NCI-H510A treated with DMSO at 0.1 percent for 48 hours (cell line): ENCODE results near the gene PHLDA1.
"Not testable (repeated sequence)": the region's sequence is repeated elsewhere in the genome, so short reads cannot be mapped to it uniquely, and the experiment has no call there.

ENCODE experiments used
- DNase-seq: peaks from one replicate; lab custom pipeline; 2025; lab: John Stamatoyannopoulos, UW

The PHLDA1 gene

DNA sequence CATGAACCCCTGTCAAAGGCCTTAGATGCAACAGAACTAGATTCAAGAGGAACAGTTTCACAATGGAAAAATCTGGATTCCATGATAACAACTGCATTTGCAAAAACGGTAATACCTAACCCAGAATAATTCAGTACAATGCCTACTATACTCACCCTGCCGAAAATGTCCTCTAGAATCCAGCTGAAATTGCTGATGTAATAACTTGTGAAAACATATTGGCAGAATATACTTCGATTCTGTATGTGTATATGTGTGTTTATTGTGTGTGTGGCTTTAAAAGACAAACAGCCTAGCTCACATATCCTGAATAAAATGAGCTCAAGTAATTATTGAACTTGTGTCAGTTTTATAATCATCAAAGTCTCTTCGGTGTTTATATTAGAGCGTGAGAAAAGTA lies 46.0 kb downstream of the PHLDA1 start:
- DNase-seq, result no peak

DNA sequence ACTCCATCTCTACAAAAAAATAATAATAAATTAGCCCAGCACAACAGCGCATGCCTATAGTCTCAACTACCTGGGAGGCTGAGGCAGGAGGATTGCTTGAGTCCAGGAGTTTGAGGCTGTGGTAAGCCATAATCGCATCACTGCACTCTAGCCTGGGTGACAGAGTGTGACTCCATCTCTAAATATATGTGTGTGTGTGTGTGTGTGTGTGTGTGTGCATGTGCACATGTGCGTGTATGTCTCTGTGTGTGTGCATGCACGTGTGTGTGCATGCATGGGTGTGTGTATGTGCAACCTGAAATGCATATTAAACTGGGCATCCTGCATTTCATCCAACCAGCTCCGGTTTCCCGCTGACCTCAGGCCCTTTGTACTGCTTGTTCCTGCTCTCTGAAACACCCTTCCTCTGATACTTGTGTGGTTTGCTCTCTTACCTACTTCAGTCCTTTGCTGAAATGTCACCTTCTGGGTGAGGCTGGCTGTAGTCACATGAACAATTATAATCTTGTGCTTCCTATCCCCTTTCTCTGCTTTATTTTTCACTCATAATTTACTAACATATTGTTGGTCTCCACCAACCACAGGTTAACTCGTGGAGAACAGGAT lies 46.9 kb downstream of the PHLDA1 start:
- no peak for DNase-seq

DNA sequence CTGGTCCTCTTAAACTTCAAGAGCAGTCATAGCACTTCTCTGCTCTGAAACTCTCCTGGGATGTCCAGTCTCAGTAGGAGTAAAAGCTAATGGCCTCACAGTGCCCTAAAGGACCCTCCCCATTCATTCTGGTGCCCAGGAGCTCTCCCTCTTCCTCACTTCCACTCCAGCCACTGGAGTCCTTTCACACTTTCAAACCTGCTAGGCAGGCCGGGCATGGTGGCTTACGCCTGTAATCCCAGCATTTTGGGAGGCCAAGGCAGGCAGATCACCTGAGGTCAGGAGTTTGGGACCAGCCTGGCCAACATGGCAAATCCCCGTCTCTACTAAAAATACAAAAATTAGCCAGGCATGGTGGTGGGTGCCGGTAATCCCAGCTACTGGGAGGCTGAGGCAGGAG lies 47.7 kb downstream of the PHLDA1 start:
- not testable (repeated sequence) for DNase-seq

DNA sequence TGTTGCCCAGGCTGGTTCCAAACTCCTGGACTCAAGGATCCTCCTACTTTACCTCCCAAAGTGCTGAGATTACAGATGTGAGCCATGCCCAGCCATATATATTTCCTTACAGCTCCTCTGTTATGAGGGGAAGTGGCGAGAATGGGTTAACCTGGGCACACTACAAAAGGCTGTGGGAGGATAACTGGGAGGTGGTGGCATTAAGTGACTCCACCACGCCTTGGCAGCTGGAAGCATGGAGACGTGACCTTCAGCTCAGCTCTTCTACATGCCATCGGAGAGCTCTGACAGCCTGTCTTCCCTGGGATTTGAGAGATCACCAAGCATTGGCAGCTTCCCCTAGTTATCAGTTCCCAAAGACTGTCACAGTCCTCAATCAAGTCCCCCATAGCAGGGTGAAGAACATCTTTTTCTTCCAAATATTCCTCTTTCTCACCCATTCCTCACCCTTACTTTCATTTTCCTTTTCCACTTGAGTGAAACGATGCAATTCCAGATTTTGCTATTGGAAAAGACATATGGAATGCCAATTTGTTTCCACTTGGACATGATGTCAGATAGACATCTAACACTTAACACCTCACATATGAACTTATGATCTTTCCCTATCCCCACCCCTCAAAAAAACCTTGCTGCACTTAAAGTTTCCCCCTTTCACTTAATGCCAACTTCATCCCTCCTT lies 48.5 kb downstream of the PHLDA1 start:
- DNase-seq, result no peak

DNA sequence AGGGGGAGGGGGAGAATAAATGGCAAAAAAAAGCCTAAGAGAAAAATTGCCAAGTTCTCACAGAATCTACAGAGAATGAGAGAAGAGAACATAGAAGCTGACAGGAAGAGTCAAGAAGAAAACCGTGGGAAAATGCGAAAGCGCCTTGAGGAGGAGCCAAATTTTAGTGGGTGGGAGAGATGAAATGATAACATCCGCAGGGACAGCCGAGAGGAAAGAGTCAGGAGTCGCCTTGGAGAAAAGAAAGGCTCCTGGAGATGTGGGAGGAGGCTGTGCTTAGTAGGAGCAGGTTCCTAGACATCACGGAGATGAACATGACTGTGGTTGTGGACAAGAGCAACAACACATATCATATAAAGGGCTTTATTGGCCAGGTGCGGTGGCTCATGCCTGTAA lies 49.4 kb downstream of the PHLDA1 start:
- no peak for DNase-seq

DNA sequence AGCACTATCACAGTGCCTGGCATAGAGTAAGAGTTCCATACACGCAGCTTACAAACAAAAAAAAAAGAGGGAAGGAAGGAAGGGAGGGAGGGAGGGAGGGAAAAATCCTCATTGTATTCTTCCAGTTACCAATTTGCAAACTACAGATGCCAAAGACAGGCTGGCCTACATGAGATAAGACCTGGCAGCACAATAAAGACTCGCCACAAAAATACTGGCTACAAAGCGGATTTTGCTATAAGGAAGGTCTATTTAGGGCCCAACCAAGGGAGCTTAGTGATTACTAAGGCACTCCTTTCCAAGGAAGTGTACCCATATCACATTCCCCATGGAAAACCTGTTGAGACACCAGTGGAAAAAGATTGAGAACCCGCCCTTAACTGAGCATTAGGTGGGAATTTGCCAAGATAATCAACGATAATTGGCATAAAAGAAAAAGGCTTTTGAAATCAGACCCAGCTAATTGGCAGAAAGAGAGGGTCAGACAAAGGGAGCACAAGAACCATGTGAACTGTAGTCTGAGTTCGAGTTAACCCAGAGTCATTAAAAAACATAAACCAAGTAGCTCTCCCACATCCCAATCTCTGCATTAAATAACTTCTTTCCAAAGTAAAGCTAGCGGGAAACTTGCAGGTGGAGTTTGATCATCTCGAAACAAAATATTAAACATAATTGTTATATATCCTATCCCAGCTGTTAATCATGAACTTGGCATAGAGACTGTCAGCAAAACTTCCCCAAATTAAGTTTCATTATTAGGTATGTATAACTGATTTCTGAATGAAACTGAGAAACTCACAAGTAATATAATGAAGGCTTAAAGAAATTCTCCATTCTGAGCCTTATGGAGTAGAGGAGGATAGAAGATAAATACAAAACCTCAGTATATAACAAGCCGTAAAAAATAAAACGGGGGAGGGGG lies 50.1 kb downstream of the PHLDA1 start:
- no peak for DNase-seq

DNA sequence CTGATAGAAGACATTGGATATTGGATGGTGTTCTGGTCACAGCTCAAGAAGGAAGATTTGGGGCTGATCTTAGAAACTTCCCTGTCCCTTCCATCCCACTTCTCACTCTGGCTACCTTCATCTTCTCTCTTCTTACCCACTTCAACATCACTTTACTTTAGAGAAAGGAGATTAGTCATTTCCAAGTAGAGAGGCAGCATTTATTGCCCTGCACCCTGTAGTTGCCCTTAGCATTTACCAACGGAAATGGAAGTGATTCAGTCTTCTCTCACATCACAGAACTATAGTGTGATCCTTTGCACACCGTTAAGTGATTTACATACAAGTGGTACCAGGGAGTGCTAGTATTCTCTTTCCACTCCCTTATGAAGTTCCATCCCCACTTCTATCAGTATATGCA lies 52.4 kb downstream of the PHLDA1 start:
- DNase-seq, result no peak

DNA sequence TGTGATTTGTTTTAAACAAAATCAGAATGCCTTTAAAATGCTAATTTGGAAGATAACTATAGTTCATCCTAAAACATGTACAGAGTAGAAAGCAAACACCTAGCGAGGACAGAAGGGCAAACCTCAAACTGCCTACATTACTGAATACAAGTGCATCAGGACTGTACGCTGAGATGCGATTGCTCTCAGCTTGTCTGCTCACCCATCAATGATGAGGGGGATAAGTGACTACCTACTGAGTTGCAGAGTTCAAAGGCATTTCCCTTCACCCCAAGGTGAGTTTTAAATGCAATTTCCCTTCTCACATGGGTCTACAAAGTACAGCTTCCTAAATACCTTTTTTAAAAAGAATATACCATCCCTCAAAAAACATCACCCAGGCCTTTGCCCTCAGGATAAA lies 52.9 kb downstream of the PHLDA1 start:
- DNase-seq, result no peak

DNA sequence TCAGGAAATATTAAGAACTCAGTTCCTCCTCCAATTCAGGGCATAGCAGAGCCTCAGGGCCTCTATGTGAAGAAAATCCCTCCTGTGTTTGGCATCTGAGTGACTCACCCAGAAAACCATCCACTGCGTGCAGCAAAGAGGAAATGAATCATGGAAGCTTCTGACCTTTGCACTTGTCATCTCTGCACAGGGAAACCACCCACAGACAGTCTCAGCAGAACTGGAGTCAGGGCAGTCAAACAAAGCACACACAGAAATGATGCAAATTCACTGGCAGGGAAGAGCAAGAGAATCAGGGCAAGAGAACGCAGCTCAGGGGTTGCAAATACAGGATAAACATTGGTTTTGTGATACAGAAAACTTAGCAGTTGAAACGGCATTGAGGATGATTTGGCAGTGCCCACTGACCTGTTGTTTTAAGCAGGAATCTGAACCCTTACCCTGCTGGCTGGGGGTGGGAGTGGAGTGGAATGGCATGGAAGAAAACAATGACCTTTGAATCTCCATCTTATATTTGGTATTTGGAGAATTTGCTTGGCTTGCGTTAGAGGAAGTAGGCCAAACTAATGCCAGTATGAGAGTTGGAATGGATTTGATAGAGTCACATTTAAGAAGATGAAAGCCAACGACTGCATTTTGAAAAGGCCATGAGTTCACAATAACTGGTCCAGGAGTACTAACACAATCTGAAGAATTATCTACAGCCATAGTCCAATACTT lies 53.5 kb downstream of the PHLDA1 start:
- no peak for DNase-seq

DNA sequence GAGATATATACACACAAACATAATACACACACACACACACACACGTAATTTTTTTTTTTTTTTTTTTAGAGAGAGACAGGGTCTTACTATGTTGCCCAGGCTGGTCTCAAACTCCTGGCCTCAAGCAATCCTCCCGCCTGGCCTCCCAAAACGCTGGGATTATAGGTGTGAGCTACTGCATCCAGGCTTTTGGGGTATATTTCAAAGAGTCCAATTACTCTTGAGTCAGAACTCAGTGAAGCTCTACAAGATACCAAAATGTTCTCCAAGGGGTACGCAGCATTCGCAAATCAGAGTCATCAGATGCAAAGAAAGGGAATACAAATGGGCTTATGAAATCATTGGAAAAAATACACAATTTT lies 54.0 kb downstream of the PHLDA1 start:
- no peak for DNase-seq

DNA sequence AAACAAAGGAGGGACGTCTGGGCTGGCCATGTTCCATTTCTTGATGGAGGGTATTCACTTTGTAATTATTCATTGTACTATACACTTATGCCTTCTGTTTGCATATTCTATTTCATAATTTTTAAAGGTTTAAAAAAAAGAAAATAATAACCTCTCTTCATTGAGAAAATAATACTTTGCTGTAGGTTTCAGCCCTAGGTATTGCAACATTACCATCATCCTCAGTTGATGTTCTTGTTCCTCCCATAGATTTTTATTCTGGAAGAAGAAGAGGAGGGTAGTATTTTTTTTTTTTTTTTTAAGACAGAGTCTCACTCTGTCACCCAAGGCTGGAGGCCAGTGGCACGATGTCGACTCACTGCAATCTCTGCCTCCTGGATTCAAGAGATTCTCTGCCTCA lies 54.7 kb downstream of the PHLDA1 start:
- no peak for DNase-seq

DNA sequence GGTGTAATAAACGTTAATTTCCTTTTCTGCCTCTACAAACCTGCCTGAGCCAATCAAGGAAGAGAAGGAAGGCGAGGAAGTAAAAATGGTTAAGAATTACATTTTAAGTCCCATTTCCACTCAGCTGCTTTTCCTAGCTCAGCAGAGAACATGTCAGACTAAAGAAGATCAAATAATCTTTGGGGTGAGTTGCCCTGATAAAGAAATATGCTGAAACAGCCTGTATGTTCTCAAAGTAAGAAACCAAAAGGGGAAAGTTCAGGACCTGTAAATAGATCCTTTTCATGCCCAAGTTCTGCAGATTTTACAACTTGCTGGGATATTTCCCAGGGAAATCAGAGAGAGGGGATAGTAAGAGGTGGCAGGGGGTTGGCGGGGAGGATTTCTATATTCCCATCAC lies 55.5 kb downstream of the PHLDA1 start:
- no peak for DNase-seq

DNA sequence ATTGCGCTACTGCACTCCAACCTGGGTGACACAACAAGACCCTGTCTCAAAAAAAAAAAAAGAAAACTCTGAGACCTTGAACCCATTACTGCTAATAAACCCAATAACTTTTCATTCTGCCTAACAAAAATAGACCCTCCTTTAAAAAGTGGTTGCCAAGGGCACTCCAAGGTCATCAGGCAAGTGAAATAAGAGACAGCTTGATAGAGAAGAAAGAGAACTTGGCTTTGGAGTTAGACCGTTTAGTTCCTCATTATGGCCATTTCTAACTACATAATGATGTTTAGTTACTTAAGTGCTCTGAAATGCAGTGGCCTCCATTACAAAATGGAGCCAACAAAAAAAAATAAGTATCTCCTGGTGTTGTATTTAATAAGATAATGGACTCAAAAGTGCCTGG lies 55.9 kb downstream of the PHLDA1 start:
- DNase-seq, result no peak
